ENCODE results near the gene DDX1. TPM values are rescaled to one million over a fixed set of nuclear protein-coding genes. Genes with fewer than 3 reads are reported as not detected.

DDX1 gene
- total and polyA plus RNA-seq, 2 donors (not counting 3 experiments of a cell fraction or from before 2014, with no cell fraction given) = 41.2 to 117 TPM

- Histone ChIP-seq H3K27me3 (ENCODE audit: control insufficient read depth in 2 of 2, insufficient read depth in 2 of 2, low read length in 2 of 2) (no peaks in the 10 kb centered on the region), H3K4me1 (ENCODE audit: control insufficient read depth, extremely low read depth, insufficient read depth, low read length) (no peaks in the 10 kb centered on the region), H3K9me1 (replicated peaks; ENCODE audit: control insufficient read depth, extremely low read depth, insufficient read depth, low read length) (no peaks in the 10 kb centered on the region), H3K4me2 (ENCODE audit: insufficient read depth, low read length) (no peak overlapping the region), H3K79me2 (ENCODE audit: control insufficient read depth, insufficient read depth, low read length) (no peaks in the 10 kb centered on the region), H3K9me3 (replicated peaks; ENCODE audit: control insufficient read depth, insufficient read depth, low read length) (no peaks in the 10 kb centered on the region), H3K27ac (ENCODE audit: insufficient read depth, low read depth, low read length) (no peak overlapping the region), H4K20me1 (replicated peaks; ENCODE audit: control insufficient read depth, extremely low read depth, insufficient read depth, low read length) (no peaks in the 10 kb centered on the region), H3K36me3 (ENCODE audit: control insufficient read depth in 2 of 2, extremely low read depth in 1 of 2, insufficient read depth in 2 of 2, low read length in 2 of 2) (no peaks in the 10 kb centered on the region), H2AFZ (ENCODE audit: low read depth, low read length) (no peak overlapping the region), H3K4me3 (replicated peaks in 1 of 3; ENCODE audit: insufficient read depth in 1 of 3, low read depth in 1 of 3, low read length in 3 of 3) (no peak overlapping the region), H3K9ac (replicated peaks; ENCODE audit: extremely low read depth, insufficient read depth, low read length) (no peak overlapping the region)
- TF ChIP-seq FOS (IDR thresholded peaks at IDR 0.05; ENCODE audit: borderline replicate concordance, insufficient read depth, low read length) = no peak
- no peak for TF ChIP-seq CTCF (IDR thresholded peaks at IDR 0.05; ENCODE audit: extremely low read depth in 1 of 2, insufficient read depth in 1 of 2, low read depth in 1 of 2, low read length in 2 of 2)
- no peak for TF ChIP-seq EZH2 (IDR thresholded peaks at IDR 0.05; ENCODE audit: borderline replicate concordance, low read depth, low read length, severe bottlenecking)
- no peak for TF ChIP-seq MAX (IDR thresholded peaks at IDR 0.05; ENCODE audit: insufficient read depth, insufficient read length)
- ChIA-PET POLR2A (no interaction called here), CTCF (interaction anchor here (1.8 kb wide), 1 partner anchor 9 kb away, joined by 5 read pairs; no protein-coding TSS in a partner anchor)
- dilution Hi-C loops (cut with MboI; ENCODE audit: extremely low pct_ligation_motif_present, low sequenced_read_pairs) (no loop called here), intact Hi-C loops (cut with micrococcal nuclease) (no loop called here)
- FAIRE-seq = no peak
- peak; percentile 7 for DNase-seq (ENCODE audit: low read depth, low spot score)
- no TSS peak for BruUV-seq (replicated peaks)
Measured at GRCh38 chr2:15677141-15677843, 85.6 kb downstream of the DDX1 start.

- no peaks in the 10 kb centered on the region for H3K79me2 ChIP-seq (ENCODE audit: control insufficient read depth, insufficient read depth, low read length)
- intact Hi-C loops (cut with micrococcal nuclease) = no loop called here
- H2AFZ ChIP-seq (ENCODE audit: low read depth, low read length) = no peak overlapping the region
- H3K4me1 ChIP-seq (ENCODE audit: control insufficient read depth, extremely low read depth, insufficient read depth, low read length) = no peaks in the 10 kb centered on the region
- dilution Hi-C loops (cut with MboI; ENCODE audit: extremely low pct_ligation_motif_present, low sequenced_read_pairs) = no loop called here
- no peaks in the 10 kb centered on the region for H4K20me1 ChIP-seq (replicated peaks; ENCODE audit: control insufficient read depth, extremely low read depth, insufficient read depth, low read length)
- TF ChIP-seq JUN (IDR thresholded peaks at IDR 0.05; ENCODE audit: borderline replicate concordance, insufficient read depth, insufficient read length, low read depth) (no peak), MAX (IDR thresholded peaks at IDR 0.05; ENCODE audit: insufficient read depth, insufficient read length) (no peak), MYC (IDR thresholded peaks at IDR 0.05; ENCODE audit: low read depth, low read length) (no peak), EZH2 (IDR thresholded peaks at IDR 0.05; ENCODE audit: borderline replicate concordance, low read depth, low read length, severe bottlenecking) (no peak), POLR2A (IDR thresholded peaks at IDR 0.05; ENCODE audit: low read depth, low read length) (no peak), FOS (IDR thresholded peaks at IDR 0.05; ENCODE audit: borderline replicate concordance, insufficient read depth, low read length) (no peak), POLR2AphosphoS5 (IDR thresholded peaks at IDR 0.05; ENCODE audit: insufficient read depth, low read depth, low read length) (no peak), CTCF (IDR thresholded peaks at IDR 0.05; ENCODE audit: extremely low read depth in 1 of 2, insufficient read depth in 1 of 2, low read depth in 1 of 2, low read length in 2 of 2) (no peak), GATA2 (IDR thresholded peaks at IDR 0.05; ENCODE audit: insufficient read depth, insufficient read length, low read depth, low read length) (no peak)
- H3K9ac ChIP-seq (replicated peaks; ENCODE audit: extremely low read depth, insufficient read depth, low read length) = no peak overlapping the region
- H3K27ac ChIP-seq (ENCODE audit: insufficient read depth, low read depth, low read length) = no peak overlapping the region
- H3K27me3 ChIP-seq (ENCODE audit: control insufficient read depth in 2 of 2, insufficient read depth in 2 of 2, low read length in 2 of 2) = no peaks in the 10 kb centered on the region
- no peaks in the 10 kb centered on the region for H3K36me3 ChIP-seq (ENCODE audit: control insufficient read depth in 2 of 2, extremely low read depth in 1 of 2, insufficient read depth in 2 of 2, low read length in 2 of 2)
- ChIA-PET POLR2A (no interaction called here), CTCF (no interaction called here)
- H3K9me1 ChIP-seq (replicated peaks; ENCODE audit: control insufficient read depth, extremely low read depth, insufficient read depth, low read length) = no peaks in the 10 kb centered on the region
- DNase-seq (ENCODE audit: low read depth, low spot score) (no peak), FAIRE-seq (no peak)
- BruUV-seq (replicated peaks) = no TSS peak
- no peak overlapping the region for H3K4me3 ChIP-seq (replicated peaks in 1 of 3; ENCODE audit: insufficient read depth in 1 of 3, low read depth in 1 of 3, low read length in 3 of 3)
- no peaks in the 10 kb centered on the region for H3K9me3 ChIP-seq (replicated peaks; ENCODE audit: control insufficient read depth, insufficient read depth, low read length)
- H3K4me2 ChIP-seq (ENCODE audit: insufficient read depth, low read length) = no peak overlapping the region
Measured at GRCh38 chr2:15678346-15678745, 86.7 kb downstream of the DDX1 start.

Measured in endothelial cell of umbilical vein (primary cell).